Uterus (tissue), 2 donors: ENCODE measurements around the gene DLD.

ENCODE experiments used
- CTCF ChIP-seq, 4 experiments: fragments of 200-600 bp in 2 of 4; fragments of 450-650 bp in 2 of 4; sonication (generic) in 2 of 4; IDR thresholded peaks; one replicate each; pipeline ENCODE4 v1.5.1; 2016 to 2019; ENCODE audit warnings: antibody characterized with exemption in 4 of 4, mild to moderate bottlenecking in 2 of 4, moderate library complexity in 1 of 4
- POLR2A ChIP-seq, 2 donors: fragments of 450-650 bp; IDR thresholded peaks; one replicate each; pipeline ENCODE4 v1.6.1; 2016; ENCODE audit warnings: antibody characterized with exemption in 2 of 2, mild to moderate bottlenecking in 1 of 2, moderate library complexity in 1 of 2

GRCh38 chr7:107939573-107940489, 48.8 kb downstream of the DLD start:
- TF ChIP-seq CTCF (IDR thresholded peaks at IDR 0.05): no peak
- no peak for TF ChIP-seq POLR2A (IDR thresholded peaks at IDR 0.05)
